Measurements from ENCODE around the gene GULP1. TPM values are rescaled to one million over a fixed set of nuclear protein-coding genes. Genes with fewer than 3 reads are reported as not detected.
A peak's percentile ranks its signal among the peaks of the same experiment; 100 is the strongest.

GULP1 gene
- total RNA-seq, 1 donor from 2014 or later: 2.6 TPM

- DNase-seq (ENCODE audit: low read depth in 2 of 2): no peak
Measured at GRCh38 chr2:188471166-188471565, 179.5 kb downstream of the GULP1 start.

- DNase-seq (ENCODE audit: low read depth in 2 of 2): no peak
Measured at GRCh38 chr2:188473306-188473705, 181.6 kb downstream of the GULP1 start.

- DNase-seq (ENCODE audit: low read depth in 2 of 2): no peak
Measured at GRCh38 chr2:188474316-188474715, 182.6 kb downstream of the GULP1 start.

DNA sequence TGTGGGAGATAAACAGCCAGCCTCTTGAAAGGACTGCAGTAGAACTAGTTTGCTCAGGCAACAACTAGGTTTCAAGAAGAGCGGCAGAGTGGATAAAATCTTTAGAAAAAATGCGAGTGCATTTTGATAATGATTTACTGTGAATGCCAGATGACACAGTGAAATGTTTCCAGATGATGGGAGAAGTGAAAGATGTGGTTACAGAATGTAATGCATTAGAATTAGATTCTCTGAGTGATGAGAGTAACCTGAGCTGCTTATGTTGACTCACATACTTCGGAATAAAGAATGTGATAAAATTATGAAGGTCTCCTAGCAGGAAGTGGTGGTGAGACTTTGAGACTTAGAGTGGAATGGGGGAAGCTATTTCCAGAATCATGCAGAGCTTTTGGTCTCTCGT lies 184.3 kb downstream of the GULP1 start:
- no peak for DNase-seq (ENCODE audit: low read depth in 2 of 2)

- no peak for DNase-seq (ENCODE audit: low read depth in 2 of 2)
Measured at GRCh38 chr2:188477564-188478103, 186.0 kb downstream of the GULP1 start.

GRCh38 chr2:188478724-188479123 lies 187.1 kb downstream of the GULP1 start:
- DNase-seq (ENCODE audit: low read depth in 2 of 2): peak in 1 of 2 donors; percentile 10

DNA sequence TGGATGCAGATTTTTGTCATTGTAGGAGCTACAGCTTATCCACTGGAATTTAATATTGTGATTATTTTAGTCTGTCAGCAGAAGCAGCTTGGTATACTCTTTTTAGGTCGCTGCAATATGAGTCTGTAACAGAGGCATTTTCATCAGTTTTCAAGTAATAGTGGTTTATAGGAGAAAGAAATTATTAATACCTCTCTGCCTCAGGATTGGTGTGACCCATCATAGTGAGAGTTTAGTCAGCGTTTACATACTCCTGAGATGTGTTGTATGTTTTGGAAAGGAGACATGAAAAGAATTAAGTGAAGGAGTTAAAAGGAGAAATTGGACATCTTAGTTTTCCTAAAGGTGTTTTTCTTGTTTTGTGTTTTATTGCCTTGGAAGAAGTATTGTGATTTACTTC lies 189.8 kb downstream of the GULP1 start:
- no peak for DNase-seq (ENCODE audit: low read depth in 2 of 2)

- no peak for DNase-seq (ENCODE audit: low read depth in 2 of 2)
Measured at GRCh38 chr2:188485496-188485895, 193.8 kb downstream of the GULP1 start.

- DNase-seq (ENCODE audit: low read depth in 2 of 2): no peak
Measured at GRCh38 chr2:188492751-188493150, 201.1 kb downstream of the GULP1 start.

DNA sequence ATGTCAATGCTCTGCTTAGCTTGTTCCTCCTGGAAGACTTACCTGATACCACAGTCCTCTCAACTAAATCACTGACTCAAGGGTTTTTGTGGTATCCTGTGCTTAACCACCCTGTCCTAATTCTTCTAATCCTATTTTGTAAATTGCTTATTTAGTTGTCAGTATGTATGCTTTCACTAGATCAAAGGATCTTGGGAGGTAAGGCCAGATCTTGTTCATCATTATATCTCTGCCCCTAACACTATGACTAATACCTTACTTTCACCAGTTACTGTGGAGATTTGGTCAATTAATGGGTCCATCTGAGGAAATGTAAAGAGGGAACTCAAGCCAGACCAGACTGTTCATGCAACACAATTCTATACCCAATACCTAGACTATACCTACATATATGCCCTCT lies 203.2 kb downstream of the GULP1 start:
- no peak for DNase-seq (ENCODE audit: low read depth in 2 of 2)

GRCh38 chr2:188495969-188496431 lies 204.3 kb downstream of the GULP1 start:
- DNase-seq (ENCODE audit: low read depth in 2 of 2): no peak

GRCh38 chr2:188497726-188498125 lies 206.1 kb downstream of the GULP1 start:
- DNase-seq (ENCODE audit: low read depth in 2 of 2): no peak

GRCh38 chr2:188503975-188504374 lies 212.3 kb downstream of the GULP1 start:
- no peak for DNase-seq (ENCODE audit: low read depth in 2 of 2)

DNA sequence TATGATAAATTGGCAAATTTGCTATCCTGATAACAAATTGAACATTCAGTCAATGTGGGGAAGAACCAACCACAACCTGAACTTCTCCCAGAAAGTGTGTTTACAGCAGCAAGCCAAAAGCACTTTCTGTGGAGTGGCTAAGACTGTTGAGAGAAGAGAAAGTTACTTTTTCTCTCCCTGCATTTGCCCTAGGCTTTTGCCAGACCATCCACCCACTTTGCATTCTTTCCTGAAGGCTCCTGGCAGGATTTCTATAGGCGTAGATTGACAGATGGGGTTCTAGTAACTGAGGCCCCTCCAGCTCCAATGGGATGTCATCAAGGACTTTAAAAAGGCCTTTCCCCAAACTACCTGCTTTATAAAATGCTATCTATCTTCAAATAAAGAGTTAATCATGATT lies 215.2 kb downstream of the GULP1 start:
- DNase-seq (ENCODE audit: low read depth in 2 of 2): no peak

DNA sequence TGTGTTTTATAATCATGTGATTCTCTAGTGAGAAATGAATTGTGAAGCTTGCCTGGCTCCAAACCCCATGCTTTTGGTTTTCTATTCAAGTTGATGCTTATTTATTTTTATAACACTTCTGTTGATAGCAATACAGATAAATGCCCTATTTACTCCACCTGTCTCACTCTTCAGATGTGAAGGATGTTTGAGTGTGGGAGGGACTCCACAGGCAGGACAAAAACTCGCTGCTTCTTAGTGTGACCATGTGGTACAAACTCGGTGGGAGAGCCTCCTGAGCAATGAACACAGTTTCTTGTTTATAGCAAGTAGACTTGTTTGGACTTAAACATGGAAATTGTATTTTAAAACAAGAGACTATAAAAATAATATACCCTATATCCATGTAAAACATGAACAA lies 219.7 kb downstream of the GULP1 start:
- no peak for DNase-seq (ENCODE audit: low read depth in 2 of 2)

- DNase-seq (ENCODE audit: low read depth in 2 of 2): peak; percentile 45 to 62
Measured at GRCh38 chr2:188512456-188512855, 220.8 kb downstream of the GULP1 start.

DNA sequence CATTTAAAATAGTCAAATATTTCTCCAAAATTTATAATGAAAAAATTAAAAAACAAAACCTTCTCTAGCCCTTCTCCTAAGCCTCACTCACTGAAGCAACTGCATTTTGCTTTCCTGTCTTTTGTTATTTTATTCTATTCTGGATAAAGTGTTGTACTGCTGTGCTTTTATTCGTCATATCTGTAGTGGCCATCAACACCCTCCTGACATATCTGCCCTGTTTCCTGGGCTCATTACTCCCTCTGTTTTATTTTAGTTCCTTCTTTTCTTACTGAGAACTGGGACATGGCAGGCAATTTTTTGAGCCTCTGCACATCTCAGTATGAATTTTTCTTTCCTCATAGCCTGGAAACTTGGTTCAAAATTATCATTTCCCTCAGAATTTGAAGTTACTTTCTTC lies 224.2 kb downstream of the GULP1 start:
- DNase-seq (ENCODE audit: low read depth in 2 of 2): no peak

DNA sequence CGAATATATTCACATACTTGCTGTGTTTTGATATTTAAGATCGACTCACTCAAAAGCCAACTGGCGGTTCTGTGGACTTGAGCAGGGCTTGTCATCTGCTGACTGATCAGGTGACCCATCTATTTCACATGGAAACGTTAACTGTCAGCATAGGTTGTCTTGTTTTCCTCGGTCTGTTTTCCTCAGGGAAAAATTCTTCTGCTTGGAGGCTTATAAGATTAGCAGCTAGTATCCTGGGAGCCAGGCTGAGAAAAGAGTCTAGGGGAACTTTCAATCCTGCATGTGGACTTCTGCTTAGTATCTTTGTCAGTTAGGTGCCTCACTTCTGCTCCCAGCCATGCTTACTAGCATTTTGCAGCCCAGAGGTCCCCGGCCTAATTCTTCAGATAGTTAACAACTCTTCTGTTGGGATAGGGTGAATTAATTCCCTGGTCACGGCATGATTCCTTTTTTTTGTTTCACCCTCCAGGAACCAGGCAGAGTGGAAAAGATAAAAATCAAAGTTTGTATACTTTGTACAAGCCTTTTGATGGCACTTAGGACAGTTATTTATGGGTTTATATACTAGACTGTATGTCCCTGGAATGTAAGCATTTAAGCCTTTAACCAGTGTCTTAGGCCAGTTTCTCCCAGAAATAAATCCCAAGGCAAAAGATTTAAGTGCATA lies 226.0 kb downstream of the GULP1 start:
- no peak for DNase-seq (ENCODE audit: low read depth in 2 of 2)

DNA sequence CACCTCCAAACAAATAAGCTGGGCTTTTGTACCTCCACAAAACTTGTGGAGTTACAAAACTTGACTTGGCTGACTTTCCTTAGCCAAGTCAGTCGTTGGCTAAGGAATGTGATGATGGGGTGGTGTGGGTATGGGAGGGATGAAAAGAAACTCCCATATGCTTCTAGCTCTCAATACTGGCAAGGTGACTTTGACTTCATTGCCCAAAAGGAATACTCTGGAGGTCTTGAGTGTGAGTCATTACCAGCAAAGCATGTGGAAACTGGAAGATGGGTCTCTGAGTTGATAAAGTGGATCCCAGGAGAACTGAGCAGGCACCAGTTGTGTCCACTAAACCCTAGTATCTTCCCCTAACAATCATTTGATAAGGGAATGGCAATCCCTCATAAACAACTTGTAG lies 226.7 kb downstream of the GULP1 start:
- no peak for DNase-seq (ENCODE audit: low read depth in 2 of 2)

DNA sequence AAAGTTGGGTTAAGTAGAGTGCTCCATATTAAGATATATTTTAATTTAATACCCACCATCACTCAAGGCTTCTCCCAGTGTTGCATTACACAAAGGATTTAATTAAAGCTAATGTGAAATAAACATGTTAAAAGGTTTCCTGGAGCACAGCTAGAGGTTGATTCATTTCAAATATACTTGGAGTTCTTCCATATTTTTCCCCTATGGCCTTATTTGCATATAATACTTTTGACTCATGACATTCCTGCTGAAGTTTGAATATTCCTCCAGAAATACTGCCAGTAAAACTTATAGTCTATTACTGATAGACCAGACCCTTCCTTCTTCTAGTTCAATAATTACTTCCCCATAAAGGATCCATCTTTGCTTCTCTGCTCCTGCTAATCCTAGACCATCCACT lies 227.5 kb downstream of the GULP1 start:
- peak in 1 of 2 donors; percentile 45 for DNase-seq (ENCODE audit: low read depth in 2 of 2)

DNA sequence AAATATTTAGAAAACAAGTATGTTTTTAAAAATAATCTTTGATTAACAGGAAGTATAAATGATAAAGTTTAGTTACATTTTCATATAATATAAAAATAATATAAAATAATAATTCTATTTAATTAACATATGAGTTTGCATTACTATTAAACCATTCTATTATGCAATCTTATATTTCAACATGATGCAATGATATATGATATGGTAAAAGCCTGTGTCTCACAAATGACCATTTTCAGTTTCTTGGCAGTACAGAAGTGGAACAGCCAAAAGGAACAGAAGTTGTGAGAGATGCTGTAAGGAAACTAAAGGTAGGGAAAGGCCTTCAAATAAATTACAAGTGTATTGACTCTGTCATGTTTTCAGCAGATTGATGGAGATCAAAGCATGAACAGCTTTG lies 230.8 kb downstream of the GULP1 start:
- DNase-seq (ENCODE audit: low read depth in 2 of 2): no peak

- DNase-seq (ENCODE audit: low read depth in 2 of 2): peak in 1 of 2 donors; percentile 44
Measured at GRCh38 chr2:188523919-188524318, 232.2 kb downstream of the GULP1 start.

GRCh38 chr2:188524519-188525113 lies 232.9 kb downstream of the GULP1 start:
- peak; percentile 30 to 65 for DNase-seq (ENCODE audit: low read depth in 2 of 2)
